ENCODE data around the gene RPL10. TPM values are rescaled to one million over a fixed set of nuclear protein-coding genes. Genes with fewer than 3 reads are reported as not detected.

The RPL10 gene
- total and polyA plus RNA-seq, 9 of the 15 experiments (the other 6 are each of a cell fraction or from before 2014, with no cell fraction given): 3,774 to 7,600 (median 5,014) TPM

DNA sequence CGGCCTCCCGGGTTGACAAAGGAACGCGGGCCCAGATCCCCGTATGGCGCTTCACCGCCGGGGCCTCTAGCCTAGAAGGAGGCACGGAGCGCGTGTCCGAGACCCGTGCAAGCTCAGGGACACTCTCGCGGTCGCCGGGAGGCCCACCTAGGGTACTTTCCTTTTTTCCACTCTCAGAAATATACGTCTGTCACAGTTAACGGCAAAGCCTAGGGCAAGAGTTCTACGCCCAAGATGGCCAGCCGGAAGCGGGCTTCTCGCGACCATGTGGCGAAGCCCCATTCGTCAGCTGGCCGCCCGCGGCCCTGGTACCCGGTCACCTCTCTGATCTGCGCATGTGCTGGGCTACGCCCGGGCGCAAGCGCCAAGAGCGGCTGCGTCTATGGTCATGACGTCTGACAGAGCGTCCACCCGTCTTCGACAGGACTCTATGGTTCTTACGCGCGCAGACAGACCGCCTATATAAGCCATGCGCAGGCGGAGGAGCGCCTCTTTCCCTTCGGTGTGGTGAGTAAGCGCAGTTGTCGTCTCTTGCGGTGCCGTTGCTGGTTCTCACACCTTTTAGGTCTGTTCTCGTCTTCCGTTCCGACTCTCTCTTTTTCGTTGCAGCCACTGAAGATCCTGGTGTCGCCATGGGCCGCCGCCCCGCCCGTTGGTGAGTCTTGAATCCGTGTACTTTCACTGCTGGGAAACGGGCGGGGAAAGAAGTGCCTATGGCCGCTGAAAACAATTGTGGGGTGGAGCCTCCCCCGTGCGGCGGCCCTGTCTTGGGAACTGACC lies at the start of gene RPL10 (continued):
- no peak for TF ChIP-seq SLC30A9 (CRISPR knock-in tag; IDR thresholded peaks at IDR 0.05)
- no peak for TF ChIP-seq FOXJ3 (CRISPR knock-in tag; IDR thresholded peaks at IDR 0.05)
- TF ChIP-seq, protein P1, sequence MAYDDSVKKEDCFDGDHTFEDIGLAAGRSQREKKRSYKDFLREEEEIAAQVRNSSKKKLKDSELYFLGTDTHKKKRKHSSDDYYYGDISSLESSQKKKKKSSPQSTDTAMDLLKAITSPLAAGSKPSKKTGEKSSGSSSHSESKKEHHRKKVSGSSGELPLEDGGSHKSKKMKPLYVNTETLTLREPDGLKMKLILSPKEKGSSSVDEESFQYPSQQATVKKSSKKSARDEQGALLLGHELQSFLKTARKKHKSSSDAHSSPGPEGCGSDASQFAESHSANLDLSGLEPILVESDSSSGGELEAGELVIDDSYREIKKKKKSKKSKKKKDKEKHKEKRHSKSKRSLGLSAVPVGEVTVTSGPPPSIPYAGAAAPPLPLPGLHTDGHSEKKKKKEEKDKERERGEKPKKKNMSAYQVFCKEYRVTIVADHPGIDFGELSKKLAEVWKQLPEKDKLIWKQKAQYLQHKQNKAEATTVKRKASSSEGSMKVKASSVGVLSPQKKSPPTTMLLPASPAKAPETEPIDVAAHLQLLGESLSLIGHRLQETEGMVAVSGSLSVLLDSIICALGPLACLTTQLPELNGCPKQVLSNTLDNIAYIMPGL (CRISPR knock-in tag; IDR thresholded peaks at IDR 0.05): no peak; the same call in 1 of the 2 replicates
- no peak for TF ChIP-seq SMAD4 (CRISPR knock-in tag; conservative IDR thresholded peaks at IDR 0.05)
- TF ChIP-seq, protein P2, sequence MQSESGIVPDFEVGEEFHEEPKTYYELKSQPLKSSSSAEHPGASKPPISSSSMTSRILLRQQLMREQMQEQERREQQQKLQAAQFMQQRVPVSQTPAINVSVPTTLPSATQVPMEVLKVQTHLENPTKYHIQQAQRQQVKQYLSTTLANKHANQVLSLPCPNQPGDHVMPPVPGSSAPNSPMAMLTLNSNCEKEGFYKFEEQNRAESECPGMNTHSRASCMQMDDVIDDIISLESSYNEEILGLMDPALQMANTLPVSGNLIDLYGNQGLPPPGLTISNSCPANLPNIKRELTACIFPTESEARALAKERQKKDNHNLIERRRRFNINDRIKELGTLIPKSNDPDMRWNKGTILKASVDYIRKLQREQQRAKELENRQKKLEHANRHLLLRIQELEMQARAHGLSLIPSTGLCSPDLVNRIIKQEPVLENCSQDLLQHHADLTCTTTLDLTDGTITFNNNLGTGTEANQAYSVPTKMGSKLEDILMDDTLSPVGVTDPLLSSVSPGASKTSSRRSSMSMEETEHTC (IDR thresholded peaks at IDR 0.05): 0 out of 2 replicates have a peak, but pooled peaks have one; percentile 17
- no peak for TF ChIP-seq PCBP2 (IDR thresholded peaks at IDR 0.05; ENCODE audit: low read depth, low read length, poor library complexity, severe bottlenecking)
- TF ChIP-seq ATF1 (CRISPR knock-in tag; IDR thresholded peaks at IDR 0.05): peak; percentile 54; the same call in 1 of the 2 replicates
- TF ChIP-seq ATF1 (tag; IDR thresholded peaks at IDR 0.05): peak; percentile 96
- TF ChIP-seq ZSCAN32 (CRISPR knock-in tag; IDR thresholded peaks at IDR 0.05): no peak
- TF ChIP-seq, protein P3, sequence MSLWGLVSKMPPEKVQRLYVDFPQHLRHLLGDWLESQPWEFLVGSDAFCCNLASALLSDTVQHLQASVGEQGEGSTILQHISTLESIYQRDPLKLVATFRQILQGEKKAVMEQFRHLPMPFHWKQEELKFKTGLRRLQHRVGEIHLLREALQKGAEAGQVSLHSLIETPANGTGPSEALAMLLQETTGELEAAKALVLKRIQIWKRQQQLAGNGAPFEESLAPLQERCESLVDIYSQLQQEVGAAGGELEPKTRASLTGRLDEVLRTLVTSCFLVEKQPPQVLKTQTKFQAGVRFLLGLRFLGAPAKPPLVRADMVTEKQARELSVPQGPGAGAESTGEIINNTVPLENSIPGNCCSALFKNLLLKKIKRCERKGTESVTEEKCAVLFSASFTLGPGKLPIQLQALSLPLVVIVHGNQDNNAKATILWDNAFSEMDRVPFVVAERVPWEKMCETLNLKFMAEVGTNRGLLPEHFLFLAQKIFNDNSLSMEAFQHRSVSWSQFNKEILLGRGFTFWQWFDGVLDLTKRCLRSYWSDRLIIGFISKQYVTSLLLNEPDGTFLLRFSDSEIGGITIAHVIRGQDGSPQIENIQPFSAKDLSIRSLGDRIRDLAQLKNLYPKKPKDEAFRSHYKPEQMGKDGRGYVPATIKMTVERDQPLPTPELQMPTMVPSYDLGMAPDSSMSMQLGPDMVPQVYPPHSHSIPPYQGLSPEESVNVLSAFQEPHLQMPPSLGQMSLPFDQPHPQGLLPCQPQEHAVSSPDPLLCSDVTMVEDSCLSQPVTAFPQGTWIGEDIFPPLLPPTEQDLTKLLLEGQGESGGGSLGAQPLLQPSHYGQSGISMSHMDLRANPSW (CRISPR knock-in tag; IDR thresholded peaks at IDR 0.05): no peak
- TF ChIP-seq DIDO1 (tag; IDR thresholded peaks at IDR 0.05; ENCODE audit: low read depth): no peak
- no peak for TF ChIP-seq TBP (optimal IDR thresholded peaks at IDR 0.05; ENCODE audit: low read depth, low read length)
- no peak for TF ChIP-seq MECOM (CRISPR knock-in tag; IDR thresholded peaks at IDR 0.05)
- TF ChIP-seq, protein P4, sequence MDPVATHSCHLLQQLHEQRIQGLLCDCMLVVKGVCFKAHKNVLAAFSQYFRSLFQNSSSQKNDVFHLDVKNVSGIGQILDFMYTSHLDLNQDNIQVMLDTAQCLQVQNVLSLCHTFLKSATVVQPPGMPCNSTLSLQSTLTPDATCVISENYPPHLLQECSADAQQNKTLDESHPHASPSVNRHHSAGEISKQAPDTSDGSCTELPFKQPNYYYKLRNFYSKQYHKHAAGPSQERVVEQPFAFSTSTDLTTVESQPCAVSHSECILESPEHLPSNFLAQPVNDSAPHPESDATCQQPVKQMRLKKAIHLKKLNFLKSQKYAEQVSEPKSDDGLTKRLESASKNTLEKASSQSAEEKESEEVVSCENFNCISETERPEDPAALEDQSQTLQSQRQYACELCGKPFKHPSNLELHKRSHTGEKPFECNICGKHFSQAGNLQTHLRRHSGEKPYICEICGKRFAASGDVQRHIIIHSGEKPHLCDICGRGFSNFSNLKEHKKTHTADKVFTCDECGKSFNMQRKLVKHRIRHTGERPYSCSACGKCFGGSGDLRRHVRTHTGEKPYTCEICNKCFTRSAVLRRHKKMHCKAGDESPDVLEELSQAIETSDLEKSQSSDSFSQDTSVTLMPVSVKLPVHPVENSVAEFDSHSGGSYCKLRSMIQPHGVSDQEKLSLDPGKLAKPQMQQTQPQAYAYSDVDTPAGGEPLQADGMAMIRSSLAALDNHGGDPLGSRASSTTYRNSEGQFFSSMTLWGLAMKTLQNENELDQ (CRISPR knock-in tag; IDR thresholded peaks at IDR 0.05; ENCODE audit: borderline replicate concordance): peak; percentile 89
- no peak for TF ChIP-seq HDAC2 (IDR thresholded peaks at IDR 0.05)
- 0 out of 2 replicates have a peak, but pooled peaks have one; percentile 39 for TF ChIP-seq RFX5 (IDR thresholded peaks at IDR 0.05; ENCODE audit: low read depth, low read length)
- TF ChIP-seq, protein P5, sequence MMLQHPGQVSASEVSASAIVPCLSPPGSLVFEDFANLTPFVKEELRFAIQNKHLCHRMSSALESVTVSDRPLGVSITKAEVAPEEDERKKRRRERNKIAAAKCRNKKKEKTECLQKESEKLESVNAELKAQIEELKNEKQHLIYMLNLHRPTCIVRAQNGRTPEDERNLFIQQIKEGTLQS (IDR thresholded peaks at IDR 0.05): no peak
- TF ChIP-seq, protein P5 (CRISPR knock-in tag; conservative IDR thresholded peaks at IDR 0.05): peak; percentile 45; the same call in 1 of the 2 replicates
- TF ChIP-seq ZNF133 (CRISPR knock-in tag; IDR thresholded peaks at IDR 0.05): no peak

Data from K562 (cell line).